Ascending aorta (tissue), 2 donors: ENCODE data around the gene PCSK5. TPM values are rescaled to one million over a fixed set of nuclear protein-coding genes. Genes with fewer than 3 reads are reported as not detected.

Experiments used
- DNase-seq, 2 donors: peaks; one replicate each; pipeline ENCODE4 v3.0.0-alpha.2; 2019; ENCODE audit warnings: low spot score in 2 of 2
- H3K27ac ChIP-seq, 2 donors: fragments of 200-600 bp; sonication (generic); one replicate each; pipeline ENCODE4 v1.5.1; 2016 to 2017; ENCODE audit warnings: mild to moderate bottlenecking in 1 of 2
- H3K27me3 ChIP-seq: fragments of 200-600 bp; sonication (generic); one replicate; pipeline ENCODE4 v1.5.1; 2017
- H3K36me3 ChIP-seq, 2 donors: fragments of 200-600 bp; sonication (generic); one replicate each; pipeline ENCODE4 v1.5.1; 2016
- H3K4me1 ChIP-seq, 2 donors: fragments of 200-600 bp; sonication (generic); one replicate each; pipeline ENCODE4 v1.5.1; 2016 to 2017; ENCODE audit warnings: mild to moderate bottlenecking in 1 of 2
- H3K4me3 ChIP-seq, 2 donors: fragments of 200-600 bp; sonication (generic); one replicate each; pipeline ENCODE4 v1.5.1; 2016 to 2017; ENCODE audit warnings: mild to moderate bottlenecking in 1 of 2
- H3K9me3 ChIP-seq, 2 donors: fragments of 200-600 bp; sonication (generic); one replicate each; pipeline ENCODE4 v1.5.1; 2016
- intact Hi-C: fragments of 100-400 bp; cut with DNase I; formaldehyde crosslinking; loops from one replicate; pipeline ENCODE4 v1.15.1; 2023
- total RNA-seq: library from RNA; depleted of rRNA; stranded (reverse); fragments of >200 nt; gene quantifications from one replicate; pipeline ENCODE4 v1.1.0, GENCODE V29; 2016
- TF ChIP-seq, protein P1 (sequence below), 3 experiments: fragments of 200-600 bp in 2 of 3; fragments of 450-650 bp in 1 of 3; sonication (generic) in 2 of 3; IDR thresholded peaks; one replicate each; pipeline ENCODE4 v1.5.1; 2016 to 2019; ENCODE audit warnings: antibody characterized with exemption in 3 of 3, mild to moderate bottlenecking in 1 of 3, moderate library complexity in 1 of 3

PCSK5 gene
- total RNA-seq, 1 donor from 2014 or later: 66.3 TPM

DNA sequence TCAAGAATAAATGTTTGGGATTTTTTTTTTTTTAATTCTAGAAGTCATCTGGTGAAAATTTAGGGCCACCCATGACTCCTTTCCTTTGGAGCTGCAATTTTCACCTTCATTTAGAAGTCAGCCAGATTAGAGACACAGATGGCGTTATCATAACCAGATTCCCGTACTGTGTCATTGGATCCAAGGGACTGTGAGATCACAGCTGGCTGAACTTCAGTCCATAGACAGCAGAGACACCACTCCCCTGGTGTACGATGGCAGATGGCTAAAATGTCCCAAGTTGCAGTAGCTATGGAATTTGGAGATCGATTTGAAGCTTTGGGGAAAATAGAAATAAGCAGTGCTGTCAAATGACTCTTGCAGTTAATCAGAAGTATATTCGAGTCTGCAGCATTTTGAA lies 287.5 kb downstream of the PCSK5 start:
- intact Hi-C loops: no loop called here
- DNase-seq: no peak
- TF ChIP-seq, protein P1, sequence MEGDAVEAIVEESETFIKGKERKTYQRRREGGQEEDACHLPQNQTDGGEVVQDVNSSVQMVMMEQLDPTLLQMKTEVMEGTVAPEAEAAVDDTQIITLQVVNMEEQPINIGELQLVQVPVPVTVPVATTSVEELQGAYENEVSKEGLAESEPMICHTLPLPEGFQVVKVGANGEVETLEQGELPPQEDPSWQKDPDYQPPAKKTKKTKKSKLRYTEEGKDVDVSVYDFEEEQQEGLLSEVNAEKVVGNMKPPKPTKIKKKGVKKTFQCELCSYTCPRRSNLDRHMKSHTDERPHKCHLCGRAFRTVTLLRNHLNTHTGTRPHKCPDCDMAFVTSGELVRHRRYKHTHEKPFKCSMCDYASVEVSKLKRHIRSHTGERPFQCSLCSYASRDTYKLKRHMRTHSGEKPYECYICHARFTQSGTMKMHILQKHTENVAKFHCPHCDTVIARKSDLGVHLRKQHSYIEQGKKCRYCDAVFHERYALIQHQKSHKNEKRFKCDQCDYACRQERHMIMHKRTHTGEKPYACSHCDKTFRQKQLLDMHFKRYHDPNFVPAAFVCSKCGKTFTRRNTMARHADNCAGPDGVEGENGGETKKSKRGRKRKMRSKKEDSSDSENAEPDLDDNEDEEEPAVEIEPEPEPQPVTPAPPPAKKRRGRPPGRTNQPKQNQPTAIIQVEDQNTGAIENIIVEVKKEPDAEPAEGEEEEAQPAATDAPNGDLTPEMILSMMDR (IDR thresholded peaks at IDR 0.05): no peak
- Histone ChIP-seq H3K36me3 (peaks cover 31 to 44% of the 10 kb centered on the region in 2 donors), H3K9me3 (no peaks in the 10 kb centered on the region), H3K4me3 (no peak overlapping the region), H3K27me3 (no peaks in the 10 kb centered on the region), H3K27ac (no peak overlapping the region), H3K4me1 (no peaks in the 10 kb centered on the region)

DNA sequence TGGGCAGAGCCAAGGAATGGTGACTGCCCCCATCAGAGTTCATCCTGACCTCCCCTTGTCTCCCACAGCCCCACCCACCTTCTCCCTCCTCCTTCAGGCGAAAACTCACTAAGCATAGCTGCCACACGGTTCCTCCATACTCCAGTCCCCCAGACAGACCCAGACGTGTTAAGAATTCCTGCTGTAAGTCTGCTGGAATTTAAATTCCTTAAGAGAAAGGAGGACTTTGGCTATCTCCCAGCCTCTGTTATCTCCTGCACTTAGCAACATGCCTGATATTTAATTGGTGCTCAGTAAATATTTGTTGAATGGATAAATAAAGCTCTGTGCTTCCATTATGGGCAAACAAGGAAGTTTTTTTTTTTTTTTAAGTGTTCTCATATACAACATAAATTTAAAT lies 290.1 kb downstream of the PCSK5 start:
- TF ChIP-seq, protein P1 (IDR thresholded peaks at IDR 0.05): no peak
- H3K4me3 ChIP-seq: no peak overlapping the region
- DNase-seq: no peak
- H3K4me1 ChIP-seq: no peaks in the 10 kb centered on the region
- intact Hi-C loops: no loop called here
- H3K36me3 ChIP-seq: peaks cover 25 to 55% of the 10 kb centered on the region in 2 donors
- H3K27ac ChIP-seq: no peak overlapping the region
- no peaks in the 10 kb centered on the region for H3K27me3 ChIP-seq
- no peaks in the 10 kb centered on the region for H3K9me3 ChIP-seq

GRCh38 chr9:76181020-76181641 lies 290.7 kb downstream of the PCSK5 start:
- TF ChIP-seq, protein P1 (IDR thresholded peaks at IDR 0.05): no peak
- Histone ChIP-seq H3K36me3 (peaks cover 25 to 50% of the 10 kb centered on the region in 2 donors), H3K27ac (no peak overlapping the region), H3K4me3 (no peak overlapping the region), H3K9me3 (no peaks in the 10 kb centered on the region), H3K27me3 (no peaks in the 10 kb centered on the region), H3K4me1 (no peaks in the 10 kb centered on the region)
- no peak for DNase-seq
- intact Hi-C loops: no loop called here

DNA sequence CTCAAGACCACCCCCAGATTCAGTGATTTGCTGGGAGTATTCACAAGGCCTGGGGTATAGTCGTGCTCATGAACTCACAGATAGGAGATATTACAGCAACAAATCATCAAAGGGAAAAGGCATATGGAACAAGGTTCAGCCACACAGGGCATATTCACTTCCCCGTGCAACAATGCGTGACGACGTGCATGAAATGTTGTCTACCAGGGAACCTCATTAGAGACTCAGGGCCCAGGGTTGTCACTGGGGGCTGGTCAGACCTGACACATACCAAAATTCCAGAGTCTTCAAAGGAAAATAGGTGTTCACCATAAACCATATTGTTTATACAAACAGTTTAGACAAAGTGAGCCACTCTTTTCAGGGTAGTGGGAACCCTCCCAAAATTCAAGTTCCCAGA lies 291.3 kb downstream of the PCSK5 start:
- H3K27me3 ChIP-seq: no peaks in the 10 kb centered on the region
- H3K27ac ChIP-seq: no peak overlapping the region
- no peaks in the 10 kb centered on the region for H3K4me1 ChIP-seq
- no peak for DNase-seq
- no peaks in the 10 kb centered on the region for H3K9me3 ChIP-seq
- peaks cover 25 to 56% of the 10 kb centered on the region in 2 donors for H3K36me3 ChIP-seq
- H3K4me3 ChIP-seq: no peak overlapping the region
- intact Hi-C loops: no loop called here
- TF ChIP-seq, protein P1 (IDR thresholded peaks at IDR 0.05): no peak

GRCh38 chr9:76185432-76185831 lies 295.0 kb downstream of the PCSK5 start:
- H3K4me1 ChIP-seq: no peaks in the 10 kb centered on the region
- no peaks in the 10 kb centered on the region for H3K9me3 ChIP-seq
- TF ChIP-seq, protein P1 (IDR thresholded peaks at IDR 0.05): no peak
- no peak overlapping the region for H3K4me3 ChIP-seq
- H3K27ac ChIP-seq: no peak overlapping the region
- no peaks in the 10 kb centered on the region for H3K27me3 ChIP-seq
- intact Hi-C loops: no loop called here
- peaks cover 36 to 70% of the 10 kb centered on the region in 2 donors for H3K36me3 ChIP-seq
- DNase-seq: no peak

- Histone ChIP-seq H3K27ac (no peak overlapping the region), H3K27me3 (no peaks in the 10 kb centered on the region), H3K4me1 (no peaks in the 10 kb centered on the region), H3K36me3 (peaks cover 21 to 67% of the 10 kb centered on the region in 2 donors), H3K9me3 (no peaks in the 10 kb centered on the region), H3K4me3 (no peak overlapping the region)
- no peak for DNase-seq
- TF ChIP-seq, protein P1 (IDR thresholded peaks at IDR 0.05): no peak
- intact Hi-C loops: no loop called here
These were observed 297.8 kb downstream of the PCSK5 start for GRCh38 chr9:76188286-76188685.
